DMS53 treated with DMSO at 0.1 percent for 48 hours (cell line): Measurements from ENCODE around the gene KLC3.

ENCODE experiments used
- DNase-seq: peaks from one replicate; lab custom pipeline; 2025; ENCODE audit not compliant: unreplicated experiment; lab: John Stamatoyannopoulos, UW

The KLC3 gene

DNA sequence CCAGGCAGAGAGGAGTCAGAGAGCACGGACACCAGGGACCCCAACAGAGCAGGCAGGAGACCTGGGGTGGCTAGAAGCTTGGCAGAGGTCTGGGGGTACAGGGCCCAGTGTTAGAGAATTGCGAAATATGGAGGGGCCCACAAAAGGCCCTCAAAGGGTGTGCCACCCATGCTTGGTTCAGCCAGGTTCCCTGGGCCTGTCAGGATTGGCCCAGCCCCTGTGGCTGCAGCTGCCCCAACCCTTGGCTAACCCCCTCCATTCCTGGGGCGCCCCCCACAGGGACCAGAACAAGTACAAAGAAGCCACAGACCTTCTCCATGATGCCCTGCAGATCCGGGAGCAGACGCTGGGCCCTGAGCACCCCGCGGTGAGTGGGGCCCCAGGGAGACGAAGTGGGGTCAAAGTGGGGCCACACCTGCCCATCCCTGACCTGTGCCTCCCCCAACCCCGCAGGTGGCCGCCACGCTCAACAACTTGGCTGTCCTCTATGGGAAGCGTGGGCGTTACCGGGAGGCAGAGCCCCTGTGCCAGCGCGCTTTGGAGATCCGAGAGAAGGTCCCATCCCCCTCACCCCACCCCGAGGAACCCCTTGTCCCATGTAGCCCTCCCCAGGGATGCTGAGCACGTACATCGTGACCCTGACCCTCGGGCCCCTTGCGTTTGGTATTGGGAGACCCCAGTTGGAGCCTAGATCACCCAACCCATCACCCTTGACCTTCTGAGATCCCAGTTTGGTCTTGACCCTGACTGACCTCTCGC, 8.0 kb downstream of the KLC3 start:
- no peak for DNase-seq

DNA sequence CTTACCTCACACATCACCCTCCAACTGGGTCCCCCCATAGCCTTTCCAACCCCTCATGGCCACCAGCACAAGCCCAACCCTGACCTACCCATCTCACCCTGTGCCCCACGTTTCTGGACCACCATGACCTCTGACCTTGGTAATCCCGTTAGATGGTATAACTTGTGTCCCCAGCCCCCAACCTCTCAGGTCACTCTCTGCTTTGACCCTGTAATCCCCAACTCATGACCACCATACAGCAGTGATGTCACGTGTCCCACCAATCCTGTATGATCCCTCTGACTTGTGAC, 8.5 kb downstream of the KLC3 start:
- DNase-seq, result no peak

DNA sequence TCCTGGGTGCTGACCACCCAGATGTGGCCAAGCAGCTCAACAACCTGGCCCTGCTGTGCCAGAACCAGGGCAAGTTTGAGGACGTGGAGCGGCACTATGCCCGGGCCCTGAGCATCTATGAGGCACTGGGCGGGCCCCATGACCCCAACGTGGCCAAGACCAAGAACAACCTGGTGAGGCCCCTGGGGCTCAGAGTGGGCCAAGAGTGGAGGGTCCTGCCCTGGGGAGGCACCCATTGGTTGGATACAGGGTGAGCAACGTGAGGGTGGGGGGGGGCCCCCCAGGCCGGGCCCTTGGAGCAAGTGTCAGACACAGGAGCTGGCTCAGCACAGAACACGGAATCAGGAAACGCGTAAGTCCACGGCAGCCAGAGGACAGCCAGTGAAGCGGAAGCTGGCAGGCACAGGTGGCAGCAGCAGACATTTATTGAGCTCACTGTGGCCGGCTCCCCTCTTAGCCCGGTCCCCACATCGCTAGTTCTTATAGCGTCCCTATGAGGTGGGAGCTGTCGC, 8.9 kb downstream of the KLC3 start:
- DNase-seq, result no peak

DNA sequence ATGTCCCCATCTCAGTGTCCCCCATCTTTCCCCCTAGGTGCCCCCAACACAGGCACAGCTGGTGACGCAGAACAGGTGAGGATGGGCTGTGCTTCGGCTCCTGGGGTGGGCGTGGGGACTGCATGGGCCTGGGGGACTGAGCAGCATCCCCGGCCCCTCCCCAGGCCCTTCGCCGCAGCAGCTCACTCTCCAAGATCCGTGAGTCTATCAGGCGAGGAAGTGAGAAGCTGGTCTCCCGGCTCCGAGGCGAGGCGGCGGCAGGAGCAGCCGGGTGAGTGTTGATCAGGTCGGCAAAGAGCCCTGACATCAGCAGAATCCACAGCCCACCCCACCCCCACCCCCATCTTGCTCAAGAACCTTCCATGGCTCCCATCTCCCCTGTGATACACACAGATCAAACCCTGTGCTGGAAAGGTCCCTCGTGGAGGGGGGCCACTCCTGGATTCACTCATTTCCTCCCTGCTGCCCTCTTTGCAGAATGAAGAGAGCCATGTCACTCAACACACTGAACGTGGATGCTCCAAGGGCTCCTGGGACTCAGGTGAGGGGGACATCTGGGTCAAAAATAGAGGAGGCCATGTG, 10.0 kb downstream of the KLC3 start:
- DNase-seq, result no peak

DNA sequence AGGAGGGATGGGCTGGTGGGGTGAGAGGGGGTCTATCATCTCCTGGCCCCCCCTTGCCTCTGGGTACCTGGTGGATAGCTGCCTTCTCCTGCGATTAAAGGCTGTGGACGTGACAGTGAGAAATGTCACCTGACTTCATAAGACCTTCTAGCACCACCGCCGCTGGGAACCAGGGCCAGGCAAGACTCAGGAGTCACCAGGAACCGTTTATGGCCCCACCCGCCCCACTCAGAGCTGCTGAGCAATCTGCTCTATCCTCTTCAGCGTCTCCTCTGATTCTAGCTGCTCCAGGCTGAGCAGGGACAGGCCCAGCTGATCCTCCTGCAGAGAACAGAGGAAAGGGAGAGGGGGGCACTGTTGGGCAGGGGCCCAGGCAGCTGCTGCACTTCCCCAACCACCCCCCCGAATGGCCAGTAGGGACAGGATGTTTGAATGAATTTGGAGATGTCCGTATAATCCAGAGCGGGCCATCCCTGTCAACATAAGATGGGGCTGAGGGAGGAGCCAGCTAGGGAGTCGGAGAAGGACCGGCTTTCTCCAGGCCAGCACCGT, 10.9 kb downstream of the KLC3 start:
- DNase-seq, result no peak

DNA sequence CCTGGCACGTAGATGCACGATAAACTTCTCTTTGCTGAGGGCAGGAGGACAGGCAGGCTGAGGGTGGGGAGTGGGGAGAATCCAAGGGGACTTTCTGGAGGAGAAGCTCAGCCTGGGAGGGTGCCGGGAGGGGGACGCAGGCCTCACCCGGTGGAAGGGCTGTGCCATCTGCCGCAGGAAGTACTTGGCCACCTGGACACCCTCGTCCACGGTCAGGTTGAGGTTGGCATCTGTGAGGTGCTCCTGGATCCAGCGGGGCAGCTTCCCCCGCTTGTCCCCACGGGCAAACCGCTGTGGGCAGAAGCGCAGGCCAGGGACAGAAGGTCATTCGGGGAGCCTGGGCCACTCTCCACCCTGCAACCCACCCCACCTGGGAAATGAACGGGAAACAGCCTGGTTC, 11.5 kb downstream of the KLC3 start:
- DNase-seq, result no peak

DNA sequence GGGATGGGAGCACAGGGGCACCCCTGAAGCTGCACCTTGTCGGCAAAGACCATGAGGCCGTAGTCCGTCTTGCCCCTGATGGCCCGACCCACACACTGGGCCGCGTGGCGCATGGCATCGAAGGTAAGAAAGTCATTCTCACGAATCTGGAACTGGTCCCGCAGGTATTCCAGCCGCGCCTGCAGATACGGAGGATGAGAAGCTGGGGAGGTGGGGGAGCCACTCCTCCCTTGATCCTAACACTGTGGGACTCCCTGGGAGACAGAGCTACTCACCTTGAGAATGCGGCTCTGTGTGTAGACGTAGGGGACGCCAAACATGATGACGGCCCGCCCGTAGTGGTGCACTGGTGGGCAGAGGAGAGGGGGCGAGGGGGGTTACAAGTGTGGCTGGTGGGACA, 11.9 kb downstream of the KLC3 start:
- no peak for DNase-seq

DNA sequence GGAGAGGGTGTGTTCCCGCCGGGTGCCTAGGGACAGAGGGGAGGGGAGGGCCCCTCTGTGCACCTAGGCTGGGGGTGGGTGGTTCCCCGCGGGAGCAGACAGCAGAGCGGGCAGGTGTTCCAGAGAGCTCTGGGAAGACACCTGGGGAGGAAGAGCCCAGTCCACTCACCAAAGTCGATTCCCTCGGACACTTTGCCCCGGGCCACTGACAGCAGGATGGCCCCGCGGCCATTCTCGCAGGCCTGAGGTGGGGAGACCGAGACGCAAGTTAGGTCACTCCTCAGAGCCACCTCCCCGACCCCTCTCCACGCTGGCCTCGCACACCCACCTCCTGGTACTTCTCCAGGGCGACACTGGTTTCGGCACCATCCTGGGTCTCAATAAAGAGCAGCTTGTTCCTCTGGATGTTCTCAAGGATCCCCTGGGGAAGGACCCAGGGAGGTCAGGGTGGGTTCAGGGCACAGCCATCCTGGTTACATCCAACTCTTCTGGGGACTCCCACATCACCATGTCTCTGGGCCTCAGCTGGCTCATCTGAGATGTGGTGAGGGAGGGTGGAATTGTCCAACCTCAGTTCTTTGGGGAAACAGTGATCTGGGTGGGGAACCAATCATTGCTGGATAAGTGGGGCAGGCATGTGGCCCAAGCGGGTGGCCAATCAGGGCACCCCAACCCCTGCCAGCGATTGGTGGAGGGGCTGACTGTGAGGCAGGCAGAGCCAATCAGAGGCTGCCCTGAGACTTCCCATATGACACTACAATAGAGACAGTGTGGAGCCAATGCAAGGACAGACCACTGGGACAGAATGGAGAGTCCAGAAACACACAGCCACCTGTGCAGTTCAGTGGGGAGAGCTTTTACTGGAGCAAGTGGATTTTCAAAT, 12.6 kb downstream of the KLC3 start:
- DNase-seq, result no peak

DNA sequence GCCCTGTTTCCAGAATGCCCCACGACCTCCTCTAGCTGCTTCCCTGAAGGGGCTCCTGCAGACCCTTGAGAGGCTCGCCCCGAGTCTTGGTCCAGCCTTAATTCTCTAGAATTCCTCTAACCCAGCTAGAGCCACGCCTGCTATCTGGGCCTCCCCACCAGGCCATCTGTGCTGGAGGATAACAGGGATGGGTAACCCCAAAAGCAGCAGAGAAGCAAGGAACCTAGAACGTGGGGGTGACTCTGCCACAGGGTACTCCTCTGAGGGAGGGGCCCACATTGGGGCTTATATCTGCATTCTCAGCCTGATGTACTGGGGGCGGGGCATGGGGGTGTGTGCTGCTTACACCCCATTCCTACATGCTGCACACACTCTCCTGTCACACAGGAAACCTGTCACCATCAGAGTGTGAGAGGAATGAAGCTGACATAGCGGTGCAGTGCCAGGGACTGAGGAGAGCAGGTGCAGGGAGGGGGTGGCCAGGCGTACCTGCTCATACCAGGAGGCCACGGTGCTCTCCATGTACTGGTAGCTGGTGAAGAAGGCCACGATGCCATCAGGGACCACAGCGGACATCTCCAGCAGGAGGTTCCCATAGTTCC, 13.8 kb downstream of the KLC3 start:
- no peak for DNase-seq

DNA sequence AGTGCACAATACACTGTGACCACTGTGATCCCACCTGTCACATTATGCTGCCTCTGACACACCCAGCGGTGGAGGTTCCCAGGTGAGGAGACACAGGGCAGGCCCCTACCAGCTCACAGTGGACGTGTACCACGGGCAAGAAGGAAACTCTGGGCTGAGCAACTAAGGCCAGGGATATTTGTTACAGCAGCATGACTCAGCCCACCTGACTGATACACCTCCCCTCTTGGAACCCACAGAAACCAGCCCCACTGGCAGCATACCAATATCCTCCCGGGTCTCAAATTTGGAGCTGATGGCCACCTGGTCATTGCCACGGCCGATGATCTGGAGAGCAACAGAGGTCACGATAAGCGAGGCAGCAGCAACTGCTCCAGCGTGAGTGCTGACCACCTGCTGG, 14.9 kb downstream of the KLC3 start:
- DNase-seq, result no peak

DNA sequence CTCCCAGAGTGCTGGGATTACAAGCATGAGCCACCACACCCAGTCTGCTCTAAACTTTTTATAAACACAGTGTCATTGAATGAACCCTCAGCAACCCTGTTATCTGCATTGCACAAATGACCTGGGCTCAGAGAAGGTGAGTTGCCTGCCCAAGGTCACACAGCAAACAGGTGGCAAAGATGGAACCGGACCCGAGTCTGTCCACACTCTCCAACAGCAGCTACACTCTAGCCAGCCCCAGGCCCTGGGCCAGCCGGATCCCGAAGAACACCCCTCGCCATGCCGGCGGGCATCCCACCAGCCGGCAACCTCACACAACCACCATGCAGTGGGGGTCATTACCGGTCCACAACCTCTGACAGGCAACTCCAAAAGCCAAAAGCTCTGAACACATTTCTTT, 15.4 kb downstream of the KLC3 start:
- DNase-seq, result no peak

DNA sequence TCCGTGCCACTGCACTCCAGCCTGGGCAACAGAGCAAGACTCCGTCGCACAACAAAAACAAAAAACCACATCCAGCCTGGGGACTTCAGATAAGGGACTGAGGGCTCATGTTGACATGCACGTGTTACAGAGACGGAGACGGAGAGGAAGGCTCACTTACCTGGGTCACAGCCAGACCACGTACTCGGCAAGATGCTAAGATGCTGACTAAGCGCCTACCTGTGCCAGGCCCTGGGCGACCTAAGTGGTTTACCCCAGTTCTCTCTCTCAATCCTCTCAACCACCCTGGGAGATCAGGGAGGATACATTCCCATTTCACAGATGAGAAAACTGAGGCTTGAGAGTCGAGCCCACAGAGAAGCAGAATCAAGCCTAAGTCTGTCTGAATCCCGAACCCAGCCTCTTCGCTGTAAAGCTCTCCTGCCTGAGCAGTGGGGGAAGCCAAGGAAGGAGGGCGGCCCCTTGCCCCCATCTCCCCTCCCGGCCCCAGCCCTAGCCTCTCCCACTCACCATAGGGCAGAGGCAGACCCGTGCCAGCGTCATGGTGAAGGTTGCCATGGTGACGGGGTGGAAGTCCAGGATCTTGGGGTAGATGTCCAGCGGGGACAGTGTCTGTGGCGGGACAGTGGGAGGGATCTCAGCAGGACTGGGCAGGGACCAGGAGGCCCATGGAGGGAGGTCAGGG, 16.4 kb downstream of the KLC3 start:
- DNase-seq, result no peak

DNA sequence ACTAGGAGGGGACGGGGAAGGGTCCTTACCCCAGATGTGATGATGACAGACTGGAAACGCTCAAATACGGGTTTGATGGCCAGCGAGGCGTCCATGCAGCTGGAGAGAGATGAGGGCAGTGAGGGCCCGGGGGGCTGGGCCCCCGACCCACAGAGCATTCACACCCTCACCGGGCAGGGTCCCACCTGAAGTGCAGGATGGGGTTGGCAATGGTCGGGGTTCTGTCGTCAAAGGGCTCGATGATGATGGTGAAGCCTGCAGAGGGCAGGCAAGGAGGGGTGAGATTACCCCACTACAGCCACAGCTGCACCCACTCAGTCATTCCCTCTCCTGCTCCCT, 16.9 kb downstream of the KLC3 start:
- DNase-seq, result no peak

DNA sequence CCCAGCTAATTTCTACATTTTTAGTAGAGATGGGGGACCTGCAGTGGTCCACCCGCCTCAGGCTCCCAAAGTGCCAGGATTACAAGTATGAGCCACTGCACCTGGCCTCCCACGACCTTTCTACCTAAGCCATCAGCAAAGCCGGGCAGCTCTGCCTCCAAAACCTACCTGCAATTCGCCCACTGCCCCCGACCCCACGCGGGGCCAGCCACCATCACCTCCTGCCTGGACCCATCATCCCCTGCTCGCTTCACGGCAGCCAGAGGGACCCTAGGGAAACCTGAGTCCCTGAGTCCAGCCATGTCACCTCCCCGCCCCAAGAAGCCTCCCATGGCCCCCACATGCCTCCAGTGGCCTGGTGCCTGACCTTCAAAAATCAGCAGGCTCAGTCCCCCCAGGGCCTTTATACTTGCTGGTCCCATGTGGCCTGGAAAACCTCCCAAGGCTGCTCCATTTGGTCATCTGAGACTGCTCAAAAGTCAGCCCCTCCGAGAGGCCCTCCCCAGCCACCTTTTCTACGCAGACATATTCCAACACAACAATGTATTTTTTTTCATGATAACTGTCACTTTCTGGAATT, 17.8 kb downstream of the KLC3 start:
- no peak for DNase-seq

DNA sequence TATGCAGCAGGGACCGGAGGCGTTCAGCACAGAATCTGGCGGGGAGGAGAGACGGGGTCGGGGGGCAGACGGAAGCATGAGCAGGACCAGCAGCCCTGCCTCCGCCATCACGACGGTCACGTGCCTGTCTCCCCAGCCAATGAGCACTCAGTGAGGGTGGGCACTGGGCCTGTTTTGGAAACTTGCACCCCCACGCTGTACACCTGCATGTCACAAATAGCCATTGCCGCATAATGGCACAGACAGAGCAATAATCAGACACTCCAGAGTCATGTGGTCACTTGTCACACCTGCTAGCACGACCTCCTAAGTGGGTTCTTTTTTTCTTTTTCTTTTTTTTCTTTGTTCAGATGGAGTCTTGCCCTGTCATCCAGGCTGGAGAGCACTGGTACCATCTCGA, 21.1 kb downstream of the KLC3 start:
- DNase-seq, result no peak

DNA sequence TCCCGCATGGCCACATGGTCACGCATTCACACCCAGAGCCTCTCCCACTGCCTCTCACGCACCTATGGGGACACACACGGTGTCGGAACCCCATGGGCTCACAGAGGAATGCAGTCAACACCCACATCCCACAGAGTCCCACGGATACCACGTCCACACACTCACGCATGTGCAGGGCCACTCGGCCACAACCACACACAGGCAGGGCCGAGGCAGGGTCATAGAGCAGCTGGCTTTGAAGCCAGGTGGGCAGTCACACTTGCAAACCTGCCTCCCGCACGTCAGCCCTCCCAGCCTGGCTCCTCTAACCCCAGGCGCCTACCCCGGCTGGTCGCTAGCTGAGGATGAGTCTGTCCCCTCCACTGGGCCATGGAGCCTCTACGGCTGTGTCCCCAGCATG, 21.7 kb downstream of the KLC3 start:
- DNase-seq, result no peak

DNA sequence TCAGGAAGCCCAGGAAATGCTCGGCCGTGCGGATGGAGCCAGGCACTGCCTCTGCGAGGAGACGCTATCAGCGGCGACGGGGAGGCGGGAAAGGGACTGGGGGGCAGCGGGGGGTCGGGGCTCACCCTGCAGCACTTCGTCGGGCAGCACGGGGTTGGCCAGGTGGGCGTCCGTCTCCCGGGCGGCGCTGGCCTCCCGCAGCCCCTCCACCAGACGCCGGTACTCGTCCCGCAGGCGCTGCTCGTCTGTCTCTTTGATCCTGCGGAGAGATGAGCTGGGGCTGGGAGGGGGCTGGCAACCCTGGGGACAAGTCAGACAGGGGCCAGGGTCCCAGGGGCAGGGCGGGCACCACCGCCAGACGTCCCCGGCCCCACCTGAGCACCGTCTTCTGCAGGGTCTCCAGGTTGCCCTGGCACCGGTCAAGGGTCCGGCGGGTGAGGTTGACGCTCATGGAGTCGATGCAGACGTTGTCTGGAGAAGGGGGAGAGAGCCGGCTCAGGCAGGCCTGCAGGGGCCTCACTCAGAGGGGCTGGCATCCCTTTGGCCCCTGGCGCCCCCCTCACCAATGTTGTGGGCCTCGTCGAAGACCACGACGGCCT, 23.4 kb downstream of the KLC3 start:
- DNase-seq, result no peak

DNA sequence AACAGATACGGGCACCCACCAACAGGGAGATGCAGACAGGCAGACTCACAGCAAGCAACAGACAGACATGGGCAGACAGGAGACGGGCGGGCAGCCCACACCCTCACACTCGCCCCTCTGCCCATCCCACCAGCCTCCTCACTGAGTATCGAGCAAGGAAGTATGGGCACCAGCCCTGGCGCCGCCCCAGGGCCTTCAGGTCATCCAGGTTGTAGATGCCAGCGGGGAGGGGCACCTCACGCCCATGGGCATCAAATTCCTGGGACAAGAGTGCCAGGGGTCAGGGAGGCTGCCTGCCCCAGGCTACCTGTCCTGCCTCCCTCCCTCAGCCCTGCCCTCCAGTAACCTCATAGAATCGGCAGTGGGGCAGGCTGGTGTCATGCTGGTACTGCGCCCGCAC, 24.1 kb downstream of the KLC3 start:
- DNase-seq, result no peak

DNA sequence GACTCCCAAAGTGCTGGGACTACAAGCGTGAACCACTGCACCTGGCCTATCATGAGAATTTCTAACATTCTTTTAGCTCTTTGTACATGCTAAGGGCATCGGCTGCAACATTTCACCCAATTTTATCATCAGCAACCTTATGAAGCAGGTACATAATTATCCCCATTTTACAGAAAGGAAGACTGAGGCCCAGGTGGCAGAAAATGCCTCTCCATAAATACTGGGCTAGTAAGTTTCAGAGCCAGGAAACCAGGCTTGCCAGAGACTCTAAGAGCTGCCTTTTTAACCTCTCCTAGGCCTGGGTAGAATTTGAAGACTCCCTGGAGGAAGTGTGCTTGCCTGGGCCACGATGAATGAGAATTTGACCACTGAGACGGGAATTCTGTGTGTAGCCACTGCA, 27.6 kb downstream of the KLC3 start:
- no peak for DNase-seq

DNA sequence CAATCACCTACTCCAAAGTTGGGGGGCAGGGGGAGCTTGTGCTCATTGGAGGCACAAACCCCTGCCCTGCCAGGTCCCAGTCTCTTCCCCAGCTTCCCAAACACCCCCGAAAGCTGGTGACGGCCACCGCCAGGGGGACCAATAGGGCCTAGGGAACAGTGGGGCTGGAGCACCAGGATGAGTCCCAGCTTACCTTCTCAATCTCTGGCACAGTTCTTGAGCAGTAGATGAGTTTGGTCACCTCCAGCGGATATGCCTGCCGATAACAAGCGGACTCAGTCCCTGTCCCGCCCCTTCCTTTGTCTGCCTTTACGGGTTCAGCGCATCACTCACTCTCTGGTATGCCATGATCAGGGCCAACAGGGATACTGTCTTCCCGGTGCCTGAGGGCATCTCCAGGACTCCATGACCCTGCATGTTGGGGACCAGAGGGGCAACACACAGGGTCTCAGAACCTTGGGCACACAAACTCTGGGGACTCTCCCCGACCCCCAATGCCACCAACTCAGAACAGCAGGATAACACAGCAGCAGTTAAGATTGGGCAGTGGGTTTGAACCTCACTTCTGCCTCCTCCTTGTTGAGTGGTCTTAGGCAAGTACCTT, 28.3 kb downstream of the KLC3 start:
- DNase-seq, result no peak
